GM12878 (cell line): ENCODE measurements around the gene ZNF410. TPM values are rescaled to one million over a fixed set of nuclear protein-coding genes. Genes with fewer than 3 reads are reported as not detected.

ENCODE experiments used
- ATAC-seq: fragments of 200-7000 bp; cut with Tn5 transposase; 3 replicates; pipeline ENCODE4 v1.9.1; 2020; ENCODE audit warnings: mild to moderate bottlenecking, moderate library complexity
- BruUV-seq: library from RNA; stranded (reverse); fragments of 400-500 nt; replicated peaks from 2 replicates; lab custom pipeline; 2021; lab: Mats Ljungman, UMichigan
- CTCF ChIA-PET: fragments of 300-600 bp; sonication (Branson Sonifier 250); formaldehyde crosslinking; extraction: SDS; loops from one replicate; lab custom pipeline; 2021; ENCODE audit warnings: inconsistent platforms; lab: Yijun Ruan, JAX
- POLR2A ChIA-PET: fragments of 350-600 bp; formaldehyde crosslinking; extraction: SDS; loops from one replicate; lab custom pipeline; 2021; ENCODE audit warnings: inconsistent platforms; lab: Charles Lee
- RAD21 ChIA-PET: fragments of 300-600 bp; sonication (Branson Sonifier 250); formaldehyde crosslinking; loops from one replicate; lab custom pipeline; 2023; ENCODE audit warnings: antibody characterized with exemption; ENCODE audit not compliant: unreplicated experiment; lab: Charles Lee
- SMC1A ChIA-PET: fragments of 300-600 bp; sonication (Branson Sonifier 250); formaldehyde crosslinking; loops from one replicate; lab custom pipeline; 2023; ENCODE audit not compliant: unreplicated experiment, uncharacterized antibody; lab: Charles Lee
- DNase-seq: peaks from one replicate; pipeline ENCODE4 v3.0.0-alpha.2; 2011; ENCODE audit warnings: low read depth, low spot score
- FAIRE-seq: peaks from 3 replicates; lab custom pipeline; 2011; peaks lifted over from hg19 to GRCh38; lab: Jason Lieb, UNC
- H2AFZ ChIP-seq: 2 replicates; pipeline ENCODE4 v1.6.0; 2011; ENCODE audit warnings: low read depth, low read length, control low read depth; ENCODE audit not compliant: control insufficient read depth
- H3K27ac ChIP-seq: 2 replicates; pipeline ENCODE4 v1.5.1; 2011; ENCODE audit warnings: control low read depth; ENCODE audit not compliant: control insufficient read depth, insufficient read depth
- H3K27me3 ChIP-seq, 2 experiments: replicated peaks in 1 of 2; 2 replicates each; pipeline versions ENCODE4 v1.6.0 to v1.6.1; 2011; ENCODE audit warnings: low read length in 1 of 2; ENCODE audit not compliant: control insufficient read depth in 2 of 2, insufficient read depth in 2 of 2
- H3K36me3 ChIP-seq, 2 experiments: 2 replicates each; pipeline ENCODE4 v1.5.1; 2011; ENCODE audit warnings: low read length in 1 of 2; ENCODE audit not compliant: control insufficient read depth in 2 of 2, insufficient read depth in 2 of 2
- H3K4me1 ChIP-seq: 2 replicates; pipeline ENCODE4 v1.6.1; 2011; ENCODE audit warnings: mild to moderate bottlenecking, low read length, moderate library complexity, mixed read lengths; ENCODE audit not compliant: control insufficient read depth, insufficient read depth
- H3K4me2 ChIP-seq: 2 replicates; pipeline ENCODE4 v1.6.0; 2011; ENCODE audit warnings: control low read depth; ENCODE audit not compliant: control insufficient read depth, insufficient read depth
- H3K4me3 ChIP-seq: fragments of 200-600 bp; sonication (generic); 2 replicates; pipeline ENCODE4 v1.5.1; 2016
- H3K79me2 ChIP-seq: 2 replicates; pipeline ENCODE4 v1.6.0; 2011; ENCODE audit warnings: low read length; ENCODE audit not compliant: control insufficient read depth, insufficient read depth
- H3K9ac ChIP-seq: 2 replicates; pipeline ENCODE4 v1.8.0; 2011; ENCODE audit warnings: low read length, control low read depth, mixed read lengths; ENCODE audit not compliant: control insufficient read depth, insufficient read depth
- H3K9me3 ChIP-seq: replicated peaks from 3 replicates; pipeline ENCODE4 v1.5.1; 2011; ENCODE audit warnings: mild to moderate bottlenecking, low read length; ENCODE audit not compliant: control insufficient read depth, insufficient read depth
- H4K20me1 ChIP-seq: 2 replicates; pipeline ENCODE4 v1.6.0; 2011; ENCODE audit not compliant: control insufficient read depth, insufficient read depth
- ASH2L ChIP-seq: fragments of 300-600, 200-600 bp; sonication (generic); IDR thresholded peaks from 2 replicates; pipeline ENCODE4 v1.6.1; 2017; ENCODE audit warnings: low read depth, mild to moderate bottlenecking, borderline replicate concordance
- BHLHE40 ChIP-seq, 2 experiments: fragments of 450-650 bp in 1 of 2; IDR thresholded peaks; 2 replicates each; pipeline ENCODE4 v1.6.1; 2011 to 2017; ENCODE audit warnings: low read depth in 2 of 2, borderline replicate concordance in 1 of 2, improper control_type of control experiment in 1 of 2, low read length in 1 of 2, mild to moderate bottlenecking in 1 of 2
- EED ChIP-seq: sonication (generic); IDR thresholded peaks from 2 replicates; pipeline ENCODE4 v1.6.1; 2016; ENCODE audit warnings: antibody characterized with exemption, low read depth
- HSF1 ChIP-seq: fragments of 150-350 bp; IDR thresholded peaks from 2 replicates; pipeline ENCODE4 v1.6.1; 2014; ENCODE audit warnings: mild to moderate bottlenecking, low read depth, low read length
- PML ChIP-seq: IDR thresholded peaks from 2 replicates; pipeline ENCODE4 v1.6.1; 2012; ENCODE audit warnings: low read length, inconsistent platforms
- USF2 ChIP-seq: IDR thresholded peaks from 2 replicates; pipeline ENCODE4 v1.6.1; 2011; ENCODE audit warnings: low read depth, low read length, improper control_type of control experiment, borderline replicate concordance
- ZBTB11 ChIP-seq: fragments of 450-650 bp; formaldehyde crosslinking; IDR thresholded peaks from 2 replicates; pipeline ENCODE4 v1.5.0; 2022; ENCODE audit warnings: mild to moderate bottlenecking, missing genetic modification characterization
- WGBS: methylation state at CpG from one replicate; pipeline ENCODE4 v1.1.6; 2016; ENCODE audit warnings: low lambda C conversion rate; ENCODE audit not compliant: insufficient replicate concordance, insufficient coverage; ENCODE audit errors: missing lambda C conversion rate; 5-methylcytosine and 5-hydroxymethylcytosine counted together
- in situ Hi-C: fragments of 300-500 bp; cut with MboI; formaldehyde crosslinking; loops from 9 replicates; pipeline ENCODE4 v1.14.3; 2018; ENCODE audit warnings: mixed read lengths
- intact Hi-C: fragments of 100-400 bp; cut with micrococcal nuclease; formaldehyde crosslinking; loops from one replicate; pipeline ENCODE4 v1.14.2; 2022; ENCODE audit not compliant: unreplicated experiment
- polyA plus RNA-seq, 11 experiments: library from polyadenylated mRNA; depleted of rRNA in 4 of 11; unstranded in 6 of 11; stranded (reverse) in 5 of 11; fragments of >200 nt; fragmentation: Nextera tagmentation in 4 of 11; fragmentation: Illumina TruSeq in 1 of 11; extraction: Ambion mirVana in 4 of 11; extraction: Trizol in 1 of 11; gene quantifications; 1 replicate in 1 of 11; 2 replicates in 10 of 11; pipeline versions ENCODE4 v1.2.1 to v1.2.3, GENCODE V29; 2011 to 2016; ENCODE audit warnings: inconsistent platforms in 2 of 11, missing spikeins in 2 of 11, low read depth in 1 of 11
- total RNA-seq, 4 experiments: library from RNA; depleted of rRNA in 3 of 4; stranded (reverse); fragments of >200 nt in 3 of 4; fragmentation: Illumina TruSeq in 1 of 4; extraction: Trizol in 1 of 4; gene quantifications; 2 replicates each; pipeline versions ENCODE4 v1.2.1 to v1.2.3, GENCODE V29; 2013 to 2021

ZNF410 gene
- total and polyA plus RNA-seq, 10 of the 15 experiments (the other 5 are each of a cell fraction or from before 2014, with no cell fraction given), result 31.2 to 56.6 (median 47.7) TPM

GRCh38 chr14:73903028-73903427 is 16.4 kb downstream of the ZNF410 start (continued):
- TF ChIP-seq ZBTB11 (CRISPR knock-in tag) (no peak), PML (no peak)
- TF ChIP-seq, all 136 proteins: peak for 0

GRCh38 chr14:73909681-73910080 is 23.0 kb downstream of the ZNF410 start:
- ChIA-PET SMC1A (no interaction called here), CTCF (interaction anchor here (0.7 kb wide), 1 partner anchor 151 kb away, joined by 3 read pairs; no protein-coding TSS in a partner anchor), POLR2A (interaction anchor here (0.6 kb wide), 1 partner anchor 520 kb away, joined by 3 read pairs; no protein-coding TSS in a partner anchor), RAD21 (interaction anchor here (0.6 kb wide), 1 partner anchor 58 kb away, joined by 4 read pairs; no protein-coding TSS in a partner anchor)
- H3K9ac ChIP-seq, result no peak overlapping the region
- TF ChIP-seq USF2 (no peak), HSF1 (no peak), EED (no peak), BHLHE40 (IDR thresholded peaks at IDR 0.05; ENCODE audit: borderline replicate concordance in 1 of 2, low read depth in 2 of 2, low read length in 1 of 2) (no peak), ASH2L (no peak)
- H3K36me3 ChIP-seq, result peaks cover 6 to 36% of the 10 kb centered on the region in 2 experiments
- no peak for FAIRE-seq
- no TSS peak for BruUV-seq
- H3K27ac ChIP-seq, result no peak overlapping the region
- 88% methylated on average over 1 of the region's 1 CpG for WGBS
- H3K9me3 ChIP-seq, result no peaks in the 10 kb centered on the region
- intact Hi-C loops, result no loop called here
- H3K4me2 ChIP-seq, result no peak overlapping the region
- H3K4me3 ChIP-seq, result no peak overlapping the region
- in situ Hi-C loops, result no loop called here
- no peak overlapping the region for H2AFZ ChIP-seq
- no peak for ATAC-seq
- H3K27me3 ChIP-seq, result no peaks in the 10 kb centered on the region
- DNase-seq, result no peak
- H3K79me2 ChIP-seq, result no peaks in the 10 kb centered on the region
- H4K20me1 ChIP-seq, result no peaks in the 10 kb centered on the region; the same call in 1 of the 2 replicates
- no peaks in the 10 kb centered on the region for H3K4me1 ChIP-seq
